Measurements from ENCODE around the gene TMEM74B.

TMEM74B gene

DNA sequence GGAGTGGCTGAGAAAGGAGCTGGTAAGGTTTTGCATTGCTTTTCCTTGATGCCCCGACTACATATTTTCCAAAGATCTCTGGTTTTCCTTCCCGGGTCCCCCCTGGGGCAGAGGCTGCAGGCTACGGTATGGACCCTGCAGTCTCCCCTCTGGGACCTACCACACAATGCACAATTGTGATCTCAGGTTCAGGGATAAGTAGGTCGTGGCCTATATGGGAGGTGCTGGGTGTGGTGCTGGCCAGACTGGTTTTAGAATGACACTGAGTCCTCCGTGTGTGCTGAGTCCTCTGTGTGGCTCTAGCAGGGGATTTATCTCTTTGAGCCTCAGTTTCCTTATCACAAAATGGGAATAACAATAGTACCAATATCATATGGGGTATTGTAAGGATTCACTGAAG, 18.8 kb upstream of the TMEM74B start:
- H3K27me3 ChIP-seq (replicated peaks; ENCODE audit: control insufficient read depth, insufficient read depth, low read length) = peaks cover 38% of the 10 kb centered on the region
- no peak for DNase-seq (ENCODE audit: low read depth)
- peaks cover 17% of the 10 kb centered on the region for H3K4me1 ChIP-seq (ENCODE audit: control insufficient read depth, insufficient read depth, low read length)
- H3K36me3 ChIP-seq (ENCODE audit: control insufficient read depth, insufficient read depth, low read length, severe bottlenecking) = no peaks in the 10 kb centered on the region
- no peak overlapping the region for H3K4me3 ChIP-seq (ENCODE audit: low read length)
- H3K9me3 ChIP-seq (ENCODE audit: control insufficient read depth, low read length) = no peaks in the 10 kb centered on the region
- H3K9ac ChIP-seq (ENCODE audit: low read length) = no peak overlapping the region

DNA sequence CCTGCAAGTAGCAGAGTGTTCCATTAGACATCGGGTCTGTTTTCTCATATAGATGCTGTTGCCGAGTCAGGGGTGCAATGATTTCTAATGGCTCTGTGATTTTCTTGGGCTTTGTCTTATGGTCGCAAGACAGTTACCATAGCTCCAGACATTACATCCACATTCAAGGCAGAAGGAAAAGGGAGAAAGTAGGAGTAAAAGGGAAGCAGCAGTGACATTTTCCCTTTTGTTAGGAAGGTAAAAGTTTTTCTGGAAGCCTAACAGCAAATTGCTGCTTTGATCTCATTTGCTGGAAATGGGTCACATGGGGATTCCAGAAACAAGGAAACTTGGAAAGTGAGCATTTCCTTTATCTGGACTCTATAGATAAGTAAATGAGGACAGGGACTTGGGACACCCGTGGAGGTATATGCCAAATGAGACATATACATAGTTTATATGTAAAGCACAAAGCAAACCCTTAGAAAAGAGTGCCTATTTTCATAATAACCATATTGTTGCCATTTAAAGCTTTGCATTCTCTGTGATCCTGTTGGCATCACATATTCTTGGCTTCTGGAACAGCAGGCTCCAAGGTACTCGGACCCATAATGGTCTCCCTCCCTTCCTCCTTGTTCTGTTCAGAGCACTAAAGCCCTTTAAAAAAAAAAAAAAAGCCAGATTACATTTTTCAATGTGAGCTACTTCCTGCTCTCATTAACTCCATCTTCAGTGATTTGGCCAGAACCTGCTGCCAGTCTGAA, 18.2 kb upstream of the TMEM74B start, which contains the start of gene C20orf202:
C20orf202 (plus strand) TSS at position 693 of the 743 bp plus-strand sequence. CDS start 132 bp downstream, outside the sequence.
- Histone ChIP-seq H3K9me3 (ENCODE audit: control insufficient read depth, low read length) (no peaks in the 10 kb centered on the region), H3K36me3 (ENCODE audit: control insufficient read depth, insufficient read depth, low read length, severe bottlenecking) (no peaks in the 10 kb centered on the region), H3K27me3 (replicated peaks; ENCODE audit: control insufficient read depth, insufficient read depth, low read length) (peaks cover 36% of the 10 kb centered on the region), H3K4me1 (ENCODE audit: control insufficient read depth, insufficient read depth, low read length) (peaks cover 17% of the 10 kb centered on the region), H3K9ac (ENCODE audit: low read length) (no peak within 1 kb of the TSS), H3K4me3 (ENCODE audit: low read length) (no peak within 1 kb of the TSS)
- DNase-seq (ENCODE audit: low read depth) = no peak

DNA sequence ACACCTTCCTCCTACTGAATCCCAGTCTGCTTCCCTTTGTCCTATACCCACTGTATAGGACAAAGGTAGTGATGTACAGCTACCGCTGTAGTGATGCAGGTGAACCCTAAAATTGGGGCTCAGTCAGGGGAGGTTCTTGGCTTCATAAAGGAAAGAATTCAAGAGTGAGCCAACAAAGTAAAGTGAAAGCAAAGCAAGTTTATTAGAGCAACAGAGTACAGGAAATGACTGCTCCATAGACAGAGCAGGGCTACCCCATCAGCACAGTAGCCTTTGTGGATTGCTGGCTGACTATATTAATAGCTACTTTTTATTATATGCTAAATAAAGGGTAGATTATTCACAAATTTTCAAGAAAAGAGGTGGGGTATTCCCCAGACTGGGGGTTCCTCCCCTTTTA, 15.2 kb upstream of the TMEM74B start:
- Histone ChIP-seq H3K9ac (ENCODE audit: low read length) (no peak overlapping the region), H3K4me1 (ENCODE audit: control insufficient read depth, insufficient read depth, low read length) (peaks cover 12% of the 10 kb centered on the region), H3K27me3 (replicated peaks; ENCODE audit: control insufficient read depth, insufficient read depth, low read length) (peaks cover 39% of the 10 kb centered on the region), H3K9me3 (ENCODE audit: control insufficient read depth, low read length) (peaks cover 9% of the 10 kb centered on the region), H3K4me3 (ENCODE audit: low read length) (no peak overlapping the region), H3K36me3 (ENCODE audit: control insufficient read depth, insufficient read depth, low read length, severe bottlenecking) (no peaks in the 10 kb centered on the region)
- DNase-seq (ENCODE audit: low read depth) = no peak

DNA sequence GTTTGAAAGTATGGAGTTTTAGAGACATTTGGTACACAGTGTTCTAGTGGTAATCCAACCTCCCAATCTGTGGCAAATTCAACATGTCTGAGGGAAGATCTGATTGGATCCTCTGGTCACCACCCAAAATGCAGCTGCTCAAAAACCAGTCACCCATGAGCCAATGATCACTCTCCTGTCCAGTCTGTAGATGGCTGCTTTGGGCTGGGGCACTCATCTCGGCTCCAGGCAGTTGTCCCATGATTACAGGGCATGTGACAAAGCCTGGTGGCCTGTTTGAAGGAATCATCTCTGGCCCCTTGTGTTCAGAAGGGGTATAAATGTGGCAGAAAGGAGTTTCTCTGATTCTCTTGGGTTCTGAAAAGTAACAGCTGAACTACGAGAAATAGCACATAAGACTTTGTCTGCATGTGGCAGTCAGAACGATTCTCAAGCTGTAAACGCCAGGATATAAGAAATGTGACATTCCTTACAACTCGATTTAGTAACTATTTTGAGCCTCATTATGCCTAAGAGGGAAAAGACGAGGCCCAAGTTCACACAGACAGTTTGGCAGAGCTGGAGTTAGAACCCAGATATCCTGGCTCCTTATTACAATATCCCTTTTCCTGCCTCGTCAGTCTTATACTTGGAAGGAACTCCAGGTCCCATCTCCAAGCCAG, 14.6 kb upstream of the TMEM74B start:
- Histone ChIP-seq H3K9me3 (ENCODE audit: control insufficient read depth, low read length) (peaks cover 9% of the 10 kb centered on the region), H3K4me3 (ENCODE audit: low read length) (no peak overlapping the region), H3K9ac (ENCODE audit: low read length) (no peak overlapping the region), H3K4me1 (ENCODE audit: control insufficient read depth, insufficient read depth, low read length) (peaks cover 9% of the 10 kb centered on the region), H3K36me3 (ENCODE audit: control insufficient read depth, insufficient read depth, low read length, severe bottlenecking) (no peaks in the 10 kb centered on the region), H3K27me3 (replicated peaks; ENCODE audit: control insufficient read depth, insufficient read depth, low read length) (peaks cover 45% of the 10 kb centered on the region)
- DNase-seq (ENCODE audit: low read depth) = no peak

DNA sequence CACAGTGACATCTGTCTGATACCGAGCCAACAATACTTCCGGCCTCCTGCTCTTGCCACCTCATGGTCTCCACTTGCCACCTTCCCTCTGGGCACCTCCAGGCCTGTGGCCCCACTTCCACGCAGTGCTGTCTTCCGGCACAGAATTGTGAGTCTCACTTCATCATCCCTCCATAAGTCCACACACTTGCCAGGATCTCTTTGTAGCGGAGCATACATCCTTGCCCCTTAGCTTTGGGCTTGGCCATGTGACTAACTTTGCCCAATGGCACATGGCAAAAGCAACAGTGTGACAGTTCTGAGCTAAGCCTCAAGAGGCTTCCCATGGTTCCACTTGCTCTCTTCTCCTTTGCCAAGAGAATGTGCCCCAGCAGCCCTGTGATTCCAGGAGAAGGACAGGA, 14.0 kb upstream of the TMEM74B start:
- H3K27me3 ChIP-seq (replicated peaks; ENCODE audit: control insufficient read depth, insufficient read depth, low read length) = peaks cover 49% of the 10 kb centered on the region
- H3K9ac ChIP-seq (ENCODE audit: low read length) = no peak overlapping the region
- H3K4me1 ChIP-seq (ENCODE audit: control insufficient read depth, insufficient read depth, low read length) = peaks cover 3% of the 10 kb centered on the region
- DNase-seq (ENCODE audit: low read depth) = no peak
- no peaks in the 10 kb centered on the region for H3K36me3 ChIP-seq (ENCODE audit: control insufficient read depth, insufficient read depth, low read length, severe bottlenecking)
- H3K9me3 ChIP-seq (ENCODE audit: control insufficient read depth, low read length) = peaks cover 9% of the 10 kb centered on the region
- H3K4me3 ChIP-seq (ENCODE audit: low read length) = no peak overlapping the region

DNA sequence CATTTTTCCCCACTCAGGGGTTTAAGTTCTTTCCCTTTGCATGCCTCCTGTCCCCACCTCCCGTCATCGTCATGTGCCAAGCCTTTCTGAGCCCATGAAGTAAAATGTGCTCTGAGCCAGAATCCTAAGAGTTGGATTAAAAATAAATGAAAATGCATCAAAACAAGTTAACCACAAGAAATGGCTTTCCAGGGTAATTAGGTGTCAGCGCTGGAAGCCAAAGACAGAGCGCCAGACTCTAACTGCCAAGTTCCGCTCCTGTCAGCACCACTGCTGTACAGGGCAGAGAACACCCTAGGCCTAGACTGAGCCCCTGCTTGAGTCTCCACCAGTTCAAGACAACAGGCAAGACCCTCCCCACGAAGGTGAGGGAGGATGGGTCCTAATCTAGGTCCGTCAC, 13.0 kb upstream of the TMEM74B start:
- DNase-seq (ENCODE audit: low read depth) = no peak
- no peak overlapping the region for H3K9ac ChIP-seq (ENCODE audit: low read length)
- H3K9me3 ChIP-seq (ENCODE audit: control insufficient read depth, low read length) = peaks cover 9% of the 10 kb centered on the region

DNA sequence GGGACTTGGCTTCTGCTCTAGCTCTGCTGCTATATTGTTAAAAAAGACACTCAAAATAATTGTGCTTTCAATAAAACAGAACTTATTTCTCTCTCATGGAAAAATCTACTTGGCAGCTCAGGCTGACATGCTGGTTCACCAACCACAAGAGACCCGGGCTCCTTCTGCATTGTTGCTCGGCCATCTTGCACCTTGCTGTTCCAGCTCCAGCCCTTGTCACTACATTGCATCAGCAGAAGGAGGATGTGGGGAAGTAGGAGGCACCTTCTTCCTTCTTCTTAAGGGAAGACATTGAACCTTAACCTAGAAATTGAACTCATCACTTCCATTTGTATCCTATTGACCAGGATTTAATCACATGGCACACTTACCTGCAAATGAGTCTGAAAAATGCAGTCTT, 11.9 kb upstream of the TMEM74B start:
- Histone ChIP-seq H3K27me3 (replicated peaks; ENCODE audit: control insufficient read depth, insufficient read depth, low read length) (peaks cover 37% of the 10 kb centered on the region), H3K9me3 (ENCODE audit: control insufficient read depth, low read length) (peaks cover 9% of the 10 kb centered on the region), H3K4me3 (ENCODE audit: low read length) (no peak overlapping the region), H3K4me1 (ENCODE audit: control insufficient read depth, insufficient read depth, low read length) (no peaks in the 10 kb centered on the region), H3K9ac (ENCODE audit: low read length) (no peak overlapping the region), H3K36me3 (ENCODE audit: control insufficient read depth, insufficient read depth, low read length, severe bottlenecking) (no peaks in the 10 kb centered on the region)
- DNase-seq (ENCODE audit: low read depth) = no peak

More for the DNA sequence above, 13.0 kb upstream of the TMEM74B start:
- no peak overlapping the region for H3K4me3 ChIP-seq (ENCODE audit: low read length)
- peaks cover 42% of the 10 kb centered on the region for H3K27me3 ChIP-seq (replicated peaks; ENCODE audit: control insufficient read depth, insufficient read depth, low read length)
- no peaks in the 10 kb centered on the region for H3K4me1 ChIP-seq (ENCODE audit: control insufficient read depth, insufficient read depth, low read length)
- H3K36me3 ChIP-seq (ENCODE audit: control insufficient read depth, insufficient read depth, low read length, severe bottlenecking) = no peaks in the 10 kb centered on the region

DNA sequence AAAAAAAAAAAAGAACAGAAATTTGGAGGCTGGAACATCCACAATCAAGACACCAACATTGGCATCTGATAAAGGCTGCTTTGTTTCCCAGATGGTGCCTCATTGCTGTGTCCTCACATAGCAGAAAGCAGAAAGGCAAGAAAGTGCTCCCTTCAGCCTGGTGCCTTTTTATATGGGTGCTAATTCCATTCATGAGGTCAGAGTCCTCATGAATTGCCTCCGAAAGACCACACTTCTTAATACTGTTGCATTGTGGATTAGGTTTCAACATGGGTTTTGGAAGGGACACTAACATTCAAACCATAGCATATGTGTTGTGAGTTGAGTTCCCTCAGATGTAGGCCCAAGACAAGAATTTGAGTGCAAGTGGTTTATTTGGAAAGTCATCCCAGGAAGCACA, 10.4 kb upstream of the TMEM74B start:
- Histone ChIP-seq H3K9ac (ENCODE audit: low read length) (no peak overlapping the region), H3K9me3 (ENCODE audit: control insufficient read depth, low read length) (peaks cover 9% of the 10 kb centered on the region), H3K36me3 (ENCODE audit: control insufficient read depth, insufficient read depth, low read length, severe bottlenecking) (no peaks in the 10 kb centered on the region), H3K4me3 (ENCODE audit: low read length) (no peak overlapping the region), H3K4me1 (ENCODE audit: control insufficient read depth, insufficient read depth, low read length) (no peaks in the 10 kb centered on the region), H3K27me3 (replicated peaks; ENCODE audit: control insufficient read depth, insufficient read depth, low read length) (peaks cover 47% of the 10 kb centered on the region)
- DNase-seq (ENCODE audit: low read depth) = no peak

DNA sequence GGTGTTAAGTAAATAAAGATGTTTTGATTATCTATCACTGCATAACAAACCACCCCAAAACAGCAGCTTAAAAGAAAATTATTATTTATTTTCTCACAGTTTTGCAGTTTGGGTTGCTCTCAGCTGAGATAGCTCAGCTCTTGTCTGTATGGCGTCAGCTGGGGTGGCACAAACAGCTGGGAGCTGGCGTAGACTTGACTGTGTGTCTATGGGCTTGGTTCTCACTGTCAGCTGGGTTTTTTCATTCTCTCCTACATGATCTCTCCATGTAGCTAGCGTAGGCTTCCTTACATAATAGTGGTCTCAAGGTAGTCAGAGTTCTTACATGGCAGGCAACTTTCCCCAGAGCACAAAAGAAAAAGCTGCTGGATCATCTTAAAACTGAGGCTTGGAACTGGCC, 6.5 kb upstream of the TMEM74B start:
- H3K9me3 ChIP-seq (ENCODE audit: control insufficient read depth, low read length) = peaks cover 4% of the 10 kb centered on the region
- no peak overlapping the region for H3K9ac ChIP-seq (ENCODE audit: low read length)
- H3K4me3 ChIP-seq (ENCODE audit: low read length) = no peak overlapping the region
- peaks cover 59% of the 10 kb centered on the region for H3K27me3 ChIP-seq (replicated peaks; ENCODE audit: control insufficient read depth, insufficient read depth, low read length)
- DNase-seq (ENCODE audit: low read depth) = no peak
- no peaks in the 10 kb centered on the region for H3K36me3 ChIP-seq (ENCODE audit: control insufficient read depth, insufficient read depth, low read length, severe bottlenecking)
- H3K4me1 ChIP-seq (ENCODE audit: control insufficient read depth, insufficient read depth, low read length) = no peaks in the 10 kb centered on the region

DNA sequence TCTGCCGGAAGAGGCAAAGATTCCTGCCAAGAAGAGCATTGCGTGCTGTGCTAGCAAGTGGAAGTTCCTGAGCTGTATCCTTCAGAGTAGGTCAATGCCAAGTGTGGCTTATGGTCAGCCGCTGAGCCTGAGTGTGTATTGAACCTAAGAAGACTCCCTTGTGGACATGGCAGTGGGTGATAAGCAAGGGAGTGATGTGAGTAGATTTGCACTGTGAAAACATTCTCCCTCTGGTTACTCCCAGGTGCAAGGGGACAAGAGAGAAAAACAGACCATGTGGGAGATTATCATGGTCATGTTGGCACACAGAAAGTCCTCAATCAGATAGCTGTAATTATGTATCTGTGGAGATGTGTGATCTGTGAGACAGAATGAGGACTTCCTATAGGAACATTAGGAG, 6.1 kb upstream of the TMEM74B start:
- no peak for DNase-seq (ENCODE audit: low read depth)
- Histone ChIP-seq H3K9ac (ENCODE audit: low read length) (no peak overlapping the region), H3K4me3 (ENCODE audit: low read length) (no peak overlapping the region), H3K4me1 (ENCODE audit: control insufficient read depth, insufficient read depth, low read length) (no peaks in the 10 kb centered on the region), H3K27me3 (replicated peaks; ENCODE audit: control insufficient read depth, insufficient read depth, low read length) (peaks cover 59% of the 10 kb centered on the region), H3K9me3 (ENCODE audit: control insufficient read depth, low read length) (no peaks in the 10 kb centered on the region), H3K36me3 (ENCODE audit: control insufficient read depth, insufficient read depth, low read length, severe bottlenecking) (no peaks in the 10 kb centered on the region)

DNA sequence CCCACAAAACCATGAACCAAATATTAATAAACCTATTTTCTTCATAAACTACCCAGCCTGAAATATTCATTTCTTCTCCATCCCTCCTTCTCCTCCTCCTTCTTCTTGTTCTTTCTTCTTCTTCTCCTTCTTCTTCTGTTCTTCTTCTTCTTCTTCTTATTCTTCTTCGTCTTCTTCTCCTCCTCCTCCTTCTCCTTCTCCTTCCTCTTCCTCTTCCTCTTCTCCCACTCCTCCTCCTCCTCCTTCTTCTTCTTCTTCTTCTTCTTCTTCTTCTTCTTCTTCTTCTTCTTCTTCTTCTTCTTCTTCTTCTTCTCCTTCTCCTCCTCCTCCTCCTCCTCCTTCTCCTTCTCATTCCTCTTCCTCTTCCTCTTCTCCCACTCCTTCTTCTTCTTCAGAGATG, 5.0 kb upstream of the TMEM74B start:
- H3K4me1 ChIP-seq (ENCODE audit: control insufficient read depth, insufficient read depth, low read length) = no peaks in the 10 kb centered on the region
- no peaks in the 10 kb centered on the region for H3K36me3 ChIP-seq (ENCODE audit: control insufficient read depth, insufficient read depth, low read length, severe bottlenecking)
- H3K4me3 ChIP-seq (ENCODE audit: low read length) = no peak overlapping the region
- DNase-seq (ENCODE audit: low read depth) = no peak
- H3K9ac ChIP-seq (ENCODE audit: low read length) = no peak overlapping the region
- no peaks in the 10 kb centered on the region for H3K9me3 ChIP-seq (ENCODE audit: control insufficient read depth, low read length)
- H3K27me3 ChIP-seq (replicated peaks; ENCODE audit: control insufficient read depth, insufficient read depth, low read length) = peaks cover 50% of the 10 kb centered on the region
